A549 (cell line): Measurements from ENCODE around the gene SINHCAF.
"Not testable (repeated sequence)": the region's sequence is repeated elsewhere in the genome, so short reads cannot be mapped to it uniquely, and the experiment has no call there.

ENCODE experiments used
- CTCF ChIP-seq: fragments of >200 bp; sonication (Bioruptor Twin); formaldehyde crosslinking; IDR thresholded peaks from 3 replicates; pipeline ENCODE4 v1.5.1; 2016
- EHMT2 ChIP-seq: fragments of 200-600 bp; sonication (generic); IDR thresholded peaks from 2 replicates; pipeline ENCODE4 v1.6.1; 2016; ENCODE audit warnings: antibody characterized with exemption, low read depth, mild to moderate bottlenecking, moderate library complexity
- EP300 ChIP-seq, 2 experiments: fragments of >200 bp; sonication (Bioruptor Twin); formaldehyde crosslinking; IDR thresholded peaks; 2 replicates in 1 of 2; 3 replicates in 1 of 2; pipeline ENCODE4 v1.6.1; 2016 to 2017
- JUN ChIP-seq, 2 experiments: fragments of >200 bp; sonication (Bioruptor Twin); formaldehyde crosslinking; IDR thresholded peaks; 2 replicates in 1 of 2; 3 replicates in 1 of 2; pipeline ENCODE4 v1.6.1; 2016 to 2017
- MAFK ChIP-seq: fragments of 450-650 bp; IDR thresholded peaks from 2 replicates; pipeline ENCODE4 v1.6.1; 2014; ENCODE audit not compliant: partially characterized antibody
- MYC ChIP-seq: IDR thresholded peaks from 2 replicates; pipeline ENCODE4 v1.6.1; 2012; ENCODE audit warnings: mild to moderate bottlenecking, inconsistent platforms, low read length, improper control_type of control experiment, borderline replicate concordance
- POLR2A ChIP-seq: IDR thresholded peaks from 2 replicates; pipeline ENCODE4 v1.6.1; 2012; ENCODE audit warnings: mild to moderate bottlenecking, low read length
- RAD21 ChIP-seq, 2 experiments: fragments of >200 bp in 1 of 2; sonication (Bioruptor Twin) in 1 of 2; formaldehyde crosslinking in 1 of 2; IDR thresholded peaks in 1 of 2; conservative IDR thresholded peaks in 1 of 2; 2 replicates in 1 of 2; 3 replicates in 1 of 2; pipeline ENCODE4 v1.6.1; 2012 to 2018; ENCODE audit warnings: inconsistent platforms in 1 of 2
- REST ChIP-seq: fragments of 200-600 bp; sonication (generic); IDR thresholded peaks from 2 replicates; pipeline ENCODE4 v1.6.1; 2016; ENCODE audit warnings: antibody characterized with exemption, mild to moderate bottlenecking, moderate library complexity
- RNF2 ChIP-seq: fragments of 200-600 bp; sonication (generic); IDR thresholded peaks from 2 replicates; pipeline ENCODE4 v1.6.1; 2016; ENCODE audit warnings: low read depth, mild to moderate bottlenecking, antibody characterized with exemption, moderate library complexity, borderline replicate concordance

DNA sequence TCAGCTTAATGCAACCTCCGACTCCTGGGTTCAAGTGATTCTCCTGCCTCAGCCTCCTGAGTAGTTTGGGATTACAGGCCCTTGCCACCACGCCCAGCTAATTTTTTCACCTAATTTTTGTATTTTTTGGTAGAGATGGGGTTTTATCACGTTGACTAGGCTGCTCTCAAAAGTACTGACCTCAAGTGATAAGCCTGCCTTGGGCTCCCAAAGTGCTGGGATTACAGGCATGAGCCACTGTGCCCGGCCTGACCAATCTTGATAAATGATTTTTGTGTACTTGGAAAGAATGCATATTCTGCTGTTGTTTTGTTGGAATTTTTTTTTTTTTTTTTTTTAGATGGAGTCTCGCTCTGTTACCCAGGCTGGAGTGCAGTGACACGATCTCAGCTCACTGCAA lies 49.5 kb upstream of the SINHCAF start:
- TF ChIP-seq POLR2A; CTCF; EP300 (IDR thresholded peaks at IDR 0.05); MYC; REST; JUN (IDR thresholded peaks at IDR 0.05); RAD21 (conservative IDR thresholded peaks at IDR 0.05 in 1 of 2, IDR thresholded peaks at IDR 0.05 in 1 of 2); RNF2; EHMT2; MAFK: not testable (repeated sequence)
